Effector CD8-positive, alpha-beta T cell (primary cell): ENCODE measurements around the gene SGF29.
"Not testable (repeated sequence)": the region's sequence is repeated elsewhere in the genome, so short reads cannot be mapped to it uniquely, and the experiment has no call there.

ENCODE experiments used
- DNase-seq: peaks from one replicate; lab custom pipeline; 2025; lab: John Stamatoyannopoulos, UW

SGF29 gene

DNA sequence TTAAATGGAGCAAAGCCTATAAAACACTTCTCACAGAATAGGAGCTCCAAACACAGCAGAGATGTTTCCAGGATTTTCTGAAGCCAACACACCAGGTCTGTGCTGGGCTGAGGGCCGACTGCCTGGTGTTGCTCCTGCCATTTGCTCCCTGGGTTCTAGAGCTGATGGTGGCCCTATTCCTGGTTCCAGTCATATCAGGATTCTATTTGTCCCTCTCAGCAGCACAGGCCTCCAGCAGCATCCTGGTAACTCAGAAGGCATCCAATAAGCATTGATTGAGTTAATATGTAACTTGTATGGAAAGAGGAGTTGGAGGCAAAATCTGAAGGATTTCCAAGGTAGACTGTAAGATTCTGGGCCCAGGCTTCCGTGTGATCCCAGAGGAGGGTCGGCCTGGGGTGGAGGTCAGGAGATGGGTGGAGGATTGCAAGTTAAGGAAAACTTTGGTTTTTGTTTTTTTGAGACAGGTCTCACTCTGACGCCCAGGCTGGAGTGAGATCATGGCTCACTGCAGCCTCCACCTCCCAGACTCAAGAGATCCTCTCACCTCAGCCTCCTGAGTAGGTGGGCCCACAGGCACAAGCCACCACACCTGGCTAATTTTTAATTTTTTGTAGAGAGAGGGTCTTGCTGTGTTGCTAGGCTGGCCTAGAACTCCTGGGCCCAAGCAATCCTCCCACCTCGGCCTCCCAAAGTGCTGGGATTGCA is 20.6 kb upstream of the SGF29 start:
- no peak for DNase-seq

DNA sequence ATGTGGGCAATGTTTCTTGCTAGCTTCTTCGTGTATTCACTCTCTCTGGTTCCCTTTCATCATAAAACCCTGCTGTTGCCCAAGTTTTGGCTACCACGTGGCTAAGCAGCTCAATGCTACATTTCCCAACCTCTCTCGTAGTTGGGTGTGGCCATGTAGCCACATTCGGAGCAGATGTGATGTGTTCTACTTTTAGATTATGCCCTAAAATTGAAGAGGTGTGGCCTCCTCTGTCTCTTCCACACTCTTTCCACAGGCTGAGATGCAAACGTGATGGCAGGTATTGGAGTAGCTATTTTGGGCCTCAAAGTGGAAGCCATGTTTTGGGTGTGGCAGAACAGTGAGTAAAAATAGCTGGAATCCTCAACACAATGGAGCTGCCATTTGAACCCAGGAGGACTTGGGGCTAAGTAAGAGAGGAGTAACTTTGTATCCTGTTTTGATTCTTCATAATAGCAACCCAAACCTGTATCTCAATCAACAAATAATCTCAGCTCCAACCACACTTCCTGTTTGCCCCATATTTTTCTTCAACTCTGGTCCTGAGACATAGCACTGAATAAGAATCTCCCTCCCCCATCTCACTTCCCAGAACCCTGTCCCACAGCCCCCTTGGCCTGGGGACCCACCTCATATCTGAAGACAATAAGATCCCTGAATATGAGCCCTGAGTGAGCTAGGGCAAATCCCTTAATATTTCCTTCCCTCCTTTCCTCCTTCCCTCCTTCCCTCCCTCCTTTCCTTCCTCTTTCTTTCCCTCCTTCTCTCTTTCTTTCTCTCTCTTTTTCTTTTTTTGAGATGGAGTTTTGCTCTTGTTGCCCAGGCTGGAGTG is 19.0 kb upstream of the SGF29 start:
- no peak for DNase-seq

DNA sequence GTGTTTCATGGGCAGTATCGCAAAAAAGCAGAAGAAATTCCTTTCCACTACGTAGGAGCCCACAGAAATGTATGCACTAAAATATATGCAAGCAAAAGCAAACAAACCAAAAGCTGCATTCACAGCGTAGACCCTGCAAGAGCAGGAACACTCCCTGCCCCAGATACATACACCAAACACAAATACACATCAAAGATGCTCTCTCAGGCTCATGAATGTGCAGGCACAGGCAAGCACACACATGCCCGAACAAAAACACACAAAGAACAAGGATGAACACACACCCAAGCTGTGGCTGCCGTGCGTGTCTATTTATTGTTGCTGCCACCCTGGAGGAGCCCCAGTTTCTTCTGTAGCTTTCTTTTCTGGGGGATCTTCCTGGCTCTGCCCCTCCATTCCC is 16.6 kb upstream of the SGF29 start:
- DNase-seq: no peak

DNA sequence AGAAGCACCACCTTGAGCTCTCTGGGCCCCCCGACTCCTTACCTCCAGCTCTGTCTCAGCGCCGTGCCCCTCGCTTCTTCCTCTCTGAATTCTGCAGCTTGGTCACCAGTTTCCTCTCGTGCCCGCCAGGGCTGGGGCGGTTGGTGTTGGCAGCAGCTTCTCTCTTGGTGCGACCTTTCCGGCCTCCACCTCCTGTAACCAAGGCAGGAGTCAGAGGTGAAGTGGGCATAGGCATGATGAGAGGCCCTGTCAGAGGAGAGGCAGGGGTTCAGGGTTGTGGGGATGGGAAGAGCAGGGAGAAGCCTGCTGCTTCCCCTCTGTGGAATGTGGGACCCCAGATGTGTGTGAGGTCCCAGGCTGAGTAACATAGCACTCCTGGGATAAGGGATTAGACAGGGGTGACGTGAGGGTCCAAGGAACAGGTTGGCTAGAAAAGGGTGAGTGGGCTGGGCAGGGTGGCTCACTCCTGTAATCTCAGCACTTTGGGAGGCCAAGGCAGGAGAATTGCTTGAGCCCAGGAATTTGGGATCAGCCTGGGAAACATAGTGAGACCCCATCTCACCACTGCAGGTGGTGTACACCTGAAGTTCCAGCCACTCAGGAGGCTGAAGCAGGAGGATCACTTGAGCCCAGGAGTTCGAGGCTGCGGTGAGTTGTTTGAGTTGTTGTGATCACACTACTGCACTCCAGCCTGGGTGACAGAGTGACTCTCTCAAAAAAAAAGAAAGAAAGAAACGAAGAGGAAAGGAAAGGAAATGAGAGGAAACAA is 15.6 kb upstream of the SGF29 start:
- no peak for DNase-seq

DNA sequence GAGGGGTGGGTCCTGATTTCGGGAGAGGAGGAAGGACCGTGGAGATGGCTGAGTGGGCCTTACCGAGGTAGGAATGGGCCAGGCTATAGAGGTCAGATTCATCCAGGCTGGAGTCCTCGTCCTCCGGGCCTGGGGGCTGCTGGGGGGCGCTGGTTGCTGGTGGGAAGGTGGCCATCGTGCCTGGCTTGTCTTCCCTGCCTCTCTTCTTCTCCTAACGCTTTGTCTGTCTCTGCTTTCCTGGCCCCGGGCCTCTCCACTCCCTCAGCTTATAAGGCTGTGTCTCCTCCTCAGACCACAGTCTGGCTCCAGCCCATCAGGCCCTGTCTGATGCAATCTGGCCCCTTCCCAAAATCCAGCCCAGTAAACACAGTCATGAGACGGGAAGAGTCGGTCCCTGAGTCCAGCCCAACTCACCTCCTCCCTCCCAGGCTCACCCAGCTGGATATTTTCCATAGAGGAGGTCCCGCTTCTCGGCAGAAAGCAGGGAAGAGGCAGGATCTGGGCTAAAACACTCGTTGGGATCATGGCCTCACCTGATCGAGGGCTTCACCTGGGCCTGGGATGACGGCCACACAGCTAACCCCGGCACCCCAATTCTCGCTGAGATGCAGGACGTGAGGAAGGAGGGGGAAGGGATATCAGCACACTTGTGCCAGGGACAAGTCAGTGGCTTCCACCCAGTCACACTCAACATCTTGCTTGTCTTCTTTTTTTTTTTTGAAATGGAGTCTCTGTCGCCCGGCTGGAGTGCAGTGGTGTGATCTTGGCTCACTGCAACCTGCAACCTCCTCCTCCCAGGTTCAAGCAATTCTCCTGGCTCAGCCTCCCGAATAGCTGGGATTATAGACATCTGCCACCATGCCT is 14.8 kb upstream of the SGF29 start, which contains the start of gene NUPR1:
TSS of gene NUPR1 (minus strand) at position 242 of the 864 bp plus-strand sequence. CDS start at position 175, 67 bp downstream.
- DNase-seq: no peak

DNA sequence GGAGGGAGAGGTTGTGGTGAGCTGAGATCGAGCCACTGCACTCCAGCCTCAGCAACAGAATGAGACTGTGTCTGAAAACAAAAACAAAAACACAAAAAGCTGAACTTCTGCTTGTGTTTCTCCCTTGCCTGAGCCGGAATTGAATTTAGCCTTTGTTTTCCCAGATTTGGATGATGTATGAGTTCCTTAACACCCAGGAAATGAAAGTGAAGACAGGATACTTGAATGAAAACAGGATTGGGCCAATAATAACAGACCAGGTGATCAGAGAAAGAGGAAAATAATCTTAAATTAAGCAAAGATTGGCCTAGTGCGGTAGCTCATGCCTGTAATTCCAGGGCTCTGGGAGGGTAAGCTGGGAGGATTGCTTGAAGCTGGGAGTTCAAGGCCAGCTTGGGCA is 13.4 kb upstream of the SGF29 start:
- no peak for DNase-seq

DNA sequence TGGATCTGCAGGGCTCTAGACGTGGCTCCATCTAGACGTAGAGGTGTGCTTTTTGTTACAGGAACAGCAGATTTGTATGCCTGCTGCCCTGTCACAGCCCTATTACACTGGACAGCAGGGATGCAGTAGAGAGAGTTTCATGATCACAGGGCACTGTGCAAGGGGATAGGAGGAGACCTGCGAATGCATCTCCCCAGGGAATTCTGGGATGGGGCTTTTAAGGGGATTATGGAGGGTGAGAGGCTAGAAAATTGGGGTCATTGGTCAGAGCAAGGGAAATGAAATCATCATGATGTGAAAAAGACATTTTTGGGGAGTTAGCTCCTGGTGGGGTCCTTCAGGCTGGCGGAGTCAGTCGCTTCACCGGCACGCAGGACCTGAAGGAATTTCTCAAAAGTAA is 11.1 kb upstream of the SGF29 start:
- DNase-seq: no peak

DNA sequence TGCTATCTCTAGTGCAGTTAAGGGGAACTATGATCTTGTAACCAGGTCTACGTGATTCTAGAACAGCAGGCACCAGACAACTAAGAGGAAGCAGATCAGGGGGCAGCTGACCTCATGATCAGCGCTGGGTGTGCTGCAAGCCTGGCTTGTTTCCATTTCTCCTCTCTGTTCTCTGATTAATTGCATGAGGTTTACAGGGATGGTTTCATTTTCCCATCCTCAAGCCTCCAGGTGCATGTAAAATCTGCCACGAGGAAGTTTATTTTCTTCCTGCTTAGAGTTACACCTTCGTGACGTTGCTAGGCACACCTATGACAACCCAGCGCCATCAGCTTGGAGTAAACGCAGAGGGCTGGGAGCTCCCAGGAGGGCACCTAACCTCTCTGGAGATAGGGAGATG is 10.6 kb upstream of the SGF29 start:
- DNase-seq: no peak

DNA sequence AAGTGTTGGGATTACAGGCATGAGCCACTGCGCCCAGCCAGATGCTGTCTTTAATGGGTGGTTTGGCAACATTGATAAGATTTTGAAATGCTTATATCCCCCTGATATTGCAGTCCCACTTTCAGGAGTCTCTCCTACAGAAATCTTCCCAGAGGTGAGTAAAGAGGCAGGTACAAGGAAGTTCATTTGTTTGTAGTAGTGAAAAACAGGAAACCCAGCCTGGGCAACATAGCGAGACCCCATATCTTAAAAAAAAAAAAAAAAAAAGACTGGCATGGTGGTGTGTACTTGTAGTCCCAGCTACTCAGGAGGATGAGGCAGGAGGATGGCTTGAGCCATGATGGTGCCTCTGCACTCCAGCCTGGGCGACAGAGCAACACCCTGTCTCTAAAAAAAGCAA is 8.7 kb upstream of the SGF29 start:
- DNase-seq: no peak

DNA sequence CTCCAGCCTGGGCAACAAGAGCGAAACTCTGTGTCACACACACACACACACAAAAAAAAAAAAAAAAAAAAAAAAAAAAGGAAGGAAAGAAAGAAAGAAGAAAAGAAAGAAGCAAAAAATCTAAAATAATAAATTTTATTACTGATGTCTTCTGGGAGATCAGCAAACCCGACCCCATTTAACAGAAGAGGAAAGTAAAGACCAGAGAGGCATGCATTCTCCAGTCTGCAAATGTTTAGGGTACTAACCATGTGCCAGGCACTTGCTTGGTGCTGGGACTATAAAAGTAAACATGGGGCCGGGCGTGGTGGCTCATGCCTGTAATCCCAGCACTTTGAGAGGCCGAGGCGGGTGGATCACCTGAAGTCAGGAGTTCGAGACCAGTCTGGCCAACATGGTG is 7.8 kb upstream of the SGF29 start:
- not testable (repeated sequence) for DNase-seq

DNA sequence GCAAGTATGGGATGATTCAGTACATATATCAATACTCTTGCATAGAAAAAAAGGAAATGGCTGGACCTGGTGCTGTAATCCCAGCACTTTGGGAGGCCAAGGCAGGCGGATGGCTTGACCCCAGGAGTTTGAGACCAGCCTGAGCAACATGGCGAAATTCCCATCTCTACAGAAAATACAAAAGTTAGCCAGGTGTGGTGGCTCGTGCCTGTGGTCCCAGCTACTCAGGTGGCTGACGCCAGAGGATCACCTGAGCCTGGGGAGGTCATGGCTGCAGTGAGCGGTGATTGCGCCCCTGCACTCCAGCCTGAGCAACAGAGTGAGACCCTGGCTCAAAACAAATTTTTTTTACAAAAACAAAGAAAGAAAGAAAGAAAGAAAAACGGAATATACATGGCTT is 7.1 kb upstream of the SGF29 start:
- DNase-seq: no peak

DNA sequence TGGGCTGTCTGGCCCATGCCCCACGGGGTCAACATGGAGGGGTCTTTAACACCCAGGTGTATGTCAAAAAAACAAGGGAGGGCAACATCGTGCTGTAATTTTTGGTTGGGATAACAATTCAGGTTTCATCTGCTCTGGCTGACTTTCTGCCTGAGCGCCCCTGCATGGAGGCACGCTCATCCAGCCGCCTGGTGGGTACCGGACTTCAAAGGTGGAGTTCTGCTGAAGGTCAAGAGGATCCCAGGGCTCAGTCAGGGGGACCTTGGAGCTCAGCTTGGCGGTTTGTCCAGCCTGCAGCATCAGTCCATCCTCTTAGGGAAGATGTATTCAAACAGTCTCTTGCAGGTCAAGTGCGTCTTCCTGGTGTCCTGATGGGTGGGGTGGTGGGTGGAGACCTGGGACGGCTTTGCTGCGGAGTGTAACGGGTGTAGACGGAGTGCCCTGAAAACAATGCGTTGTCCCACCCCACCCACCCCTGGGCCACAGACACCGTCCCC is 5.4 kb upstream of the SGF29 start:
- no peak for DNase-seq

DNA sequence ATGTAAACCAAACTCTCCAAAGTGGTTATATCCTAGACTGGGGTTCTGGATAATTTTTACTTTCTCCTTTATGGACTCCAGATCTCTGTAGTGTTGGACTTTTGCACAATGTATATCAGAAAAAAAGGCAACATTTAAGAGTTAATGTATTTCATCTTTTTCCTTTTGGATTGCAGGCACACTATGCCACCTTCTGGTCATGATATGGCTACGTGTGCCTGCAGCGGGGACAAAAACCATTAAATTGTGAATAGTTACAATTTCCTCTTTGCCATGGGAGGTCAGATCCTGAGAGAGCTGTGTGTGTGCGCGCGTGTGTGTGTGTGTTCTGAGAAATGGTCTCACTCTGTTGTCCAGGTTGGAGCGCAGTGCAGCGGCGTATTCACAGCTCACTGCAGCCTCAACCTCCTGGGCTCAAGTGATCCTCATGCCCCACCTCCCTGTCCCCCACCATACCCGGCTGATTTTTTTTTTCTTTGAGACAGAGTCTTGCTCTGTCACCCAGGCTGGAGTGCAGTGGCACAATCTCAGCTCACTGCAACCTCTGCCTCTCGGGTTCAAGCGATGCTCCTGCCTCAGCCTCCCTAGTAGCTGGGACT is 4.3 kb upstream of the SGF29 start:
- no peak for DNase-seq

DNA sequence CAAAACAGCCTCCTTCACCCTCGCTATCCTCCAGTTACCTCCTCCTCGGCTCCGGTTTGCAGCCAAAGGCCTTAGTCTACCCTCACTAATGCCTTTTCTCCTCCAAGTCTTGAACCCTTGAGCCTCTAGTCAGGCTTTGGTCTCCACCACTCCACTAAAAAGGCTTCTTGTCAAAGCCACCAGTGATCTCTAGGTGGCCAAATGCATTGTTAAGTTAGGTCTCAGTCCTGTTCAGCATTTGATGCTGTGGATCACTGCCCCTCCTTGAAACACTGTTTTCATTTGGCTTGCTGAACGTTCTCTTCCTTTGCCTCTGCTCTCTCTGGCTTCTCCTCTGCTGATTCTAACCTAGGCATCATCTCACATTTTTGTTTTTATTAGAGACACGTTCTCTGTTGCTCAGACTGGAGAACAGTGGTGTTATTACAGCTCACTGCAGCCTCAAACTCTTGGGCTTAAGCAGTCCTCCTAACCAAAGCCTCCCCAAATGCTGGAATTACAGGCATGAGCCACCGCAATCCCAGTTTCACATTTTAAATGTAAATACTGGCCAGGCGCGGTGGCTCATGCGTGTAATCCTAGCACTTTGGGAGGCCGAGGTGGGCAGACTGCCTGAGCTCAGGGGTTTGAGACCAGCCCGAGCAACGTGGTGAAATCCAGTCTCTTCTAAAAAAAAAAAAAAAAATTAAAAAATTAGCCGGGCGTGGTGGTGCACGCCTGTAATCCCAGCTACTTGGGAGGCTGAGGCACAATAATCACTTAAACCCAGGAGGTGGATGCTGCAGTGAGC is 1.1 kb downstream of the SGF29 start:
- DNase-seq: no peak

DNA sequence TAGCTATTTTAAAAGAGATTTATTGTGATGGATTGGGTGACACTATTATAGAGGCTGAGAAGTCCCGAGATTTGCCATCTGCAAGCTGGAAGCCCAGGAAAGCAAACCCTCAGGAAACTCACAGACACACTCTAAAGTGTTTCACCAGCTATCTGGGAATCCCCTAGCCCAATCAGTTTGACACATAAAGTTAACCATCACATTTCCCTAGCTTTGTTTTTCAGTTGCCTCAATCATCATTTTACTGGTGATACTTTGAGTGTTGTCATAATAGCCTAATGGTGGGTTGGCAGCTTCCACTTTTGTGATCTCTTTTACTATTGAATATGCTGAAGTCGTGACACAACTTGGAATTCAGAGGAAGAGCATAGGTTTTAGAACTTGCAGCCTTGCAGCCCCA is 1.8 kb downstream of the SGF29 start:
- no peak for DNase-seq

DNA sequence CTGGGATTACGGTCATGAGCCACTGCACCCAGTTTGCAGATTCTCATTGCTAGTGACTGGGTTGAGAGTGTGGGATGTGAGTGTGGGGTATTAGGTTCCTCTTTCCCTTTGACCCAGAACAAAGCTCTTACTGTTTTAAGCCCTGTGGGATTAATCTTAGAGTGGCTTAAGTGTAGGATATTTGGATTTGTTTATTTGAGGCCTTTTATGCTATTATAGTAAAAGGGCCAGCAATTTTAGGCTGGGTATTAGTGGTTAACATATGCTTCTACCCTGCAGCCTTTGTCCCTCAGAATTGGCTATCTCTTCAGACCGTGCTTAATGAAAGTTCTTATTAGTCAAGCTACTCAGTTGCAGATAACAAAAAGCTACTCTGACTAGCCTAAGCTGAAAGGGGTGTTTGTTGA is 3.2 kb downstream of the SGF29 start:
- DNase-seq: no peak

DNA sequence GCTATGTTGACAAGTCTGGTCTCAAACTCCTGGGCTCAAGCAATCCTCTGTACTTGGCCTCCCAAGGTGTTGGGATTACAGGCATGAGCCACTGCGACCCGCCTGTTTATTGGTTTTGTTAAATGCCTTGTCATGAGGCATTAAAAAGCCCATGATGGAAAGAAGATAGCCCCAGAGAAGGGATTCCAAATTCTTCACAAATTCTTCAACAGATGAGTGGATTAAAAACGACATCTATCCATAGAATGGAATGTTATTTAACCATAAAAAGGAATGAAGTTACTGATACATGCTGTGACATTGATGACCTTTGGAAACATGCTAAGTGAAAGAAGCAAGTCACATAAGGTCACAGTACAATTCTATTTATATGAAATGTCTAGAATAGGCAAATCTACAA is 4.7 kb downstream of the SGF29 start:
- no peak for DNase-seq

DNA sequence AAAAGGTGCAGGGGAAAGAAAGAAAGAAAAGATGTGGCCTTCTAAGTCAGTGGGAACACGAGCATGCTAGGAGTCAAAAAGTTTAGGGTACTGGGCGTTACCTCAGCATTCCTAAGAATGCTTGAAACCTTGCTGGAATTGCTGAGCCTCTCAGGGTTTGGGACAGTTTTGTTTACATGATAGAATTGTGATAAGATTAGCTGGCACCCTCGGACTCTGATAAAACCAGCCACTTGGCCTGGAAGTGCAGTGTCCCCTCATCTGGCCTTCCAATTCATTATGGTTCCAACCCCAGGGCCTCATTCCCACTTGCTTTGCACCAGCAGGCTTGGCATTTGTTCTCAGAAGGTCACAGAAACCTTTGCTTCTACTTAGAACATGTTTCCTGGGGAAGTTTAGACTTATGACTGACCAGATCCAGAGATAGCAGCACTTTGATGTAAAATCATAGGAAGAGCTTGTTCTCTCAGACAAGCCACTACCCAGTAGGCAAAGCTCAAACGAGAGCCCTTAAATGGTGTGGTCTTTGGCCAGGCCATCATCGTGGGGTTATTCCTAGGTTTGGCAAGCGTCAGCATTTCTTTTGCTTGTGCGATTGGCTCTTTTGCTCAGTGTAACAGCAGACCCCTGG is 8.0 kb downstream of the SGF29 start:
- no peak for DNase-seq

DNA sequence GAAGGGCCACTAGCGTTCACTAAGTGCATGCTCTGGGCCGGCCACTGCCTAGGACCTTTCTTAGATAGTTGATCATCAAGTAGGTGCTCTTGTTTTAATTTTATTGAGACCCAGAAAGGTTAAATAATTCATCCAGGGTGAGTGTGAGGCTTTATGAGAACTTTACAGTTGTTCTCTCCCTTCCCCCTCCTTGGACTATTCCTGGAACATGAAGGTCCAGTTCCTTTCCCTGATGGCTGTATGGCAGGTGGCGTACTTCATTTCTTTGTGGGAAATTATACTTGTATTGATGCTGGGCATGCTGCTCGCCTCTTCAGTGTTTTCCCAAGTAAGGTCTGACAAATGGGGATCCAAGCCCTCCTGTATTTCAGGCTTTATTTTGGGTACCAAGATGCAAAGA is 8.5 kb downstream of the SGF29 start:
- DNase-seq: no peak

DNA sequence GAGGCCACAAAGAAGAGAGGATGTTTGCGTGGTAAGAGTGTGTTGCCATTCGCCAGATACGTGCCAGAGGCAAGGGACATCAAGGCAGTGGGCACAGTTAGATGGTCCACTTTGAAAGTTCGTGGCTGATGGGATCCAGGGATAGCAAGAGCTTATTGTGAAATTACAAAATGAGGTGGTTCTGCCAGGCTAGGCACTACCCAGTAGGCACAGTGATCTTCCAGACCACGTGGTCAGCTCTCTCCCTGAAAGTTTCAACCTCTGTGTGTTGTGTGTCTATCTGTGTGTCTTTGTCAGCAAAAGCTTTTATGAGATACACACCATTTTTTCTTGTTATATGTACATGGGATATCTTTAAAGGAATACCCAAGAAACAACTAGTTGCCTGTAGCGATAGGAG is 9.5 kb downstream of the SGF29 start:
- no peak for DNase-seq
